Mesodermal cell (in vitro differentiated cells): ENCODE results near the gene WNT7A.

Experiments used
- H3K27ac ChIP-seq: 2 replicates; pipeline ENCODE4 v1.7.0; 2013; ENCODE audit warnings: mild to moderate bottlenecking, low read depth, low read length, moderate library complexity; ENCODE audit not compliant: severe bottlenecking
- H3K36me3 ChIP-seq: 2 replicates; pipeline ENCODE4 v1.7.1; 2013; ENCODE audit warnings: mild to moderate bottlenecking, low read length, moderate library complexity; ENCODE audit not compliant: control insufficient read depth, insufficient read depth
- H3K4me1 ChIP-seq: one replicate; pipeline ENCODE4 v1.7.1; 2013; ENCODE audit warnings: mild to moderate bottlenecking, low read length; ENCODE audit not compliant: insufficient read depth, control insufficient read depth, poor library complexity, severe bottlenecking
- H3K4me3 ChIP-seq: 2 replicates; pipeline ENCODE4 v1.7.0; 2013; ENCODE audit warnings: low read length, control low read depth, mild to moderate bottlenecking; ENCODE audit not compliant: insufficient read depth, poor library complexity, severe bottlenecking; ENCODE audit errors: extremely low read depth
- H3K9me3 ChIP-seq: 2 replicates; pipeline ENCODE4 v1.7.1; 2013; ENCODE audit warnings: mild to moderate bottlenecking, low read length, moderate library complexity; ENCODE audit not compliant: control insufficient read depth
- WGBS, 2 experiments: methylation state at CpG; one replicate each; pipeline ENCODE4 v1.1.5; 2013; ENCODE audit warnings: missing lambda C conversion rate in 2 of 2; ENCODE audit not compliant: insufficient coverage in 2 of 2; 5-methylcytosine and 5-hydroxymethylcytosine counted together

WNT7A gene

DNA sequence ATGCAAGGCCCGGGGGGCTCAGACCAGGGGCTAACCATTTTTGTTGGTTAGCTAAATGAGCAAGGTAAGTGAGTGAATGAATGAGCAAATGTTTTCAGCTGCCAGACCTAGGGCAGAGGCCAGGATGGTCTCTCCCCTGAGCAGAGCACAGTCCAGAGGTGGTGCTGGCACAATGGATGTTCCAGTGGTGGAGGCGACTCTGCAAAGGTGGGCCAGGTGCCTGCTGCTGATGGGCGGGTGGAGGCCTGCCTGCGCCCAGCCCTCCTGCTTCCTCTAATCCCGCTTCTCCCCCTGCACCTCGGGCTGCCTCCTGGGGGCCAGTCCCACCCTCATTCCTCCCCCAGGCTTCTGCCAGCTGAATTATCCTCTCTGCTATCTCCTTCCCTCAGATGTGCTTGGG, 112.8 kb downstream of the WNT7A start:
- WGBS, 2 experiments = 78 to 80% methylated on average over 6 of the region's 6 CpGs
- H3K27ac ChIP-seq = no peak overlapping the region
- no peaks in the 10 kb centered on the region for H3K36me3 ChIP-seq
- H3K4me1 ChIP-seq = peaks cover 25% of the 10 kb centered on the region
- no peak overlapping the region for H3K4me3 ChIP-seq
- no peaks in the 10 kb centered on the region for H3K9me3 ChIP-seq
